Ammon's horn (tissue), 1 donor: Measurements from ENCODE around the gene MRNIP.
A peak's percentile ranks its signal among the peaks of the same experiment; 100 is the strongest.

ENCODE experiments used
- DNase-seq: peaks from one replicate; pipeline ENCODE4 v3.0.0-alpha.2; 2016; ENCODE audit warnings: low spot score

MRNIP gene

GRCh38 chr5:179821298-179822058 is 37.1 kb downstream of the MRNIP start:
- DNase-seq = peak; percentile 96

DNA sequence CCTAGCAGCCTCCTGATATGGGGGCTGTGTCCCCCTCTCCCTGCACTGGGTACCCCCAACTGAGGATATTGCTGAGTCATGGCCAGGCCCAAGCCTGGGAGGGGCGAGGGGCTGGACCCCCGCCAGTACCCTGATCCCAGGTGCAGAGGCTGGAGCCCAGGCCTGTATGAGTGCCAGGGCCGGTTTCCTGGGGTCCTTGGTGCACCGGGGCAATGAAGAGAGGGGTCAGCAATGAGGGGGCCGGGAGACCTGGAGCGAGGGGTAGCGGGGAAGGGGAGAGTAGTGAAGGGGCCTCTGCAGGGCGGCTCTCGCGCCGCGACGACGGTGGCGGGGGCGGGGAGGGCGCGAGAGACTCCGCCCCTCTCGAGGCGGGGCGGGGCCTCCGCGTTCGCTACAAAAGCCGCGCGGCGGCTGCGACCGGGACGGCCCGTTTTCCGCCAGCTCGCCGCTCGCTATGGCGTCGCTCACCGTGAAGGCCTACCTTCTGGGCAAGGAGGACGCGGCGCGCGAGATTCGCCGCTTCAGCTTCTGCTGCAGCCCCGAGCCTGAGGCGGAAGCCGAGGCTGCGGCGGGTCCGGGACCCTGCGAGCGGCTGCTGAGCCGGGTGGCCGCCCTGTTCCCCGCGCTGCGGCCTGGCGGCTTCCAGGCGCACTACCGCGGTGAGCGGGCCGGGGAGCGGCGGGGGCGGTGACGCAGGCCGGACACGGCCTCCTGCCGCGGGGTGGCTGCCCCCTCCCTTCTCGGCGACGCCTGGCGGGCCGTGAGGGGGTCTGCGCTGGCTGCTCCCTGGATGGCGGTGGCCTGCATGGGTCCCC is 37.9 kb downstream of the MRNIP start, which contains the start of gene SQSTM1:
TSS of gene SQSTM1 (plus strand) at position 423 of the 815 bp plus-strand sequence. CDS start at position 455, 32 bp downstream.
- peak; percentile 93 for DNase-seq

DNA sequence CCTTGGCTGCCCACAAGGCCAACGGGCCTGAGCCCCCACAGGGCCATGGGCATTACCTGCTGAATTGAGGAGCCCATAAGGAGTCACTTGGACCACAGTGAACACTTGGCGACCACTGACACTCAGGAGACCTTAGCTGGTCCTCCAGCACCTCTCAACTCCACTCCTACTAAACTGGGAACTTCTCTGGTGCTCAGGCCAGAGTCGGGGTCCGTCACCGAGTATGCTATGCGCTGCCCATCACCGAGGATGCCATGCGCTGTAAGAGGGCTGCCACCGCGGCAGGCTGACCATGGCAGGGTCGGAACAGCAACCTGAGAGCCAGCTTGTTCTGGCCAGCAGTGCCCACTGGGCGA is 38.5 kb downstream of the MRNIP start:
- DNase-seq = no peak

GRCh38 chr5:179819296-179820126 is 39.1 kb downstream of the MRNIP start:
- DNase-seq = peak; percentile 71

DNA sequence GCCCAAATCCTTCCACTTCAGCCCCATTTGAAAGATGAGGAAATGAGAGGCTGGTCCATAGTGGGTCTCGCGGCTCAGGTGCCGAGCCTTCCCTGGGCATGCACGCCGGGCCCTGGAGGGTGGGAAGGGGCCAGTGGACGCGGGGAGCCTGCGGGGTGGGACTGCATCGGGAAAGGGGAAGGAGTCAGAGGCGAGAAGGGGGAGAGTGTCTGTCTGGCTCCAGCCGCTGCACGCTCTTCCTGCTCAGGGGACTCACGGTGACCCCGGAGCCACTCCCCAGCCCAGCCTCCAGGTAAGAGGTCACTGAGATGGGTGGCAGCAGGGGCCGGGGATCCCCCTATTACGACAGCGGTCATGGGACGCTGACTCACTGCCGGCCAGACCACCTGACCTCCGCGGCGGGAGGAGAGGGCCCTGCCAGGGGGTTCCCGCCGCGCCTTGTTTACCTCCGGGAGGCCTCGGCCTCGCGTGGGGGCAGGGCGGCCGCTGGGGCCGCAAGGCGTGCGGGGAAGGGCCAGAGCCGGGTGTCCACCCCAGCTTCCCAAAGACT is 39.8 kb downstream of the MRNIP start:
- DNase-seq = peak; percentile 93

GRCh38 chr5:179817890-179818745 is 40.5 kb downstream of the MRNIP start:
- no peak for DNase-seq

DNA sequence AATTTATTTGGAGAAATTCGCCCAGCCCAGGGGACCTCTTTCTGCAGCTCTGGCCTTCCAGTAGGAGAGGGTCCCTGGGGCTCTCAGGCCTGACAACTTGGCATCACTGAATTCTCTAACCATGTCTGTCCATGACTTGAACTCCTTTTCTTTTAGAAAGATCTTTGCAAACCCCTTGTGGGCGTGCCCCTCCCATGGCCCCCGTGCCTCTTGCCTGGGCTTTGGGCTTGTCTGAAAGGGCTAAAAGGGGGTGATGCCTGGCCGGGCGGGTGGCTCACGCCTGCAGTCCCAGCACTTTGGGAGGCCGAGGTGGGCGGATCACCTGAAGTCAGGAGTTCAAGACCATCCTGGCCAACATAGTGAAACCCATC is 41.2 kb downstream of the MRNIP start:
- DNase-seq = no peak

DNA sequence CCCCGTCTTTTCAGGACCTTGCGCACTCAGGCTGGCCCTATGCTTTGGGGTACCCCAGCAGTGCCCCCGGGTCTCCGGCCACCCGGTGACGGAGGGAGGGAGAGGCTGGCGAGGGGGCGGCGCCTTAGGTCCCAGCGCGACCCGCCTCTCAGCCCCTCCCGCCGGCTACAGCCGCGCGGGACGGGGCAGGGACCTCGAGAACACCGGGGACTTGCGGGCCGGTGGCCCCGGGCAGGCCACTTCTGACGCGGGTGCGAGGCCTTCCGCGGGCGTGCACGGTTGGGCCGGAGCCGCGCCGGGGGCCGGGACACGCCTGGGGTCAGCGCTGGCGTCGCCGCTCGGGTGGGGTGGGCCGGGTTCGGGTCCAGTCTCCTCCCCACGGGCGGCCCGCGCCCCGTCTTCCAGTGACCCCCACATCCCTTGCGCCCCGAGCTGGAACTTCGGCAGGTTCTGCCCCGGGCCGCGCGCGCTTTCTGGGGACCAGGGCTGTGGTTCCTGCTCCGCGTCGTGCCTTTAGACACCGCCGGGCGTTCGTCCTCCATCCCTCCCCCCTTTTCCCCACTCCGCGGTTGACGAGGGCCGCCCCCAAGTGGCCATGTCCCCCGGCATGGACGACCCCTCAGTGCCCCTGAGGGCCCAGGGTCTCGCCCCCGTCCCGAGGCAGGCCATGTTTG is 41.7 kb downstream of the MRNIP start:
- DNase-seq = no peak

- DNase-seq = no peak
These were observed 42.2 kb downstream of the MRNIP start for GRCh38 chr5:179816401-179816795.

- no peak for DNase-seq
These were observed 42.9 kb downstream of the MRNIP start for GRCh38 chr5:179815491-179816249.

DNA sequence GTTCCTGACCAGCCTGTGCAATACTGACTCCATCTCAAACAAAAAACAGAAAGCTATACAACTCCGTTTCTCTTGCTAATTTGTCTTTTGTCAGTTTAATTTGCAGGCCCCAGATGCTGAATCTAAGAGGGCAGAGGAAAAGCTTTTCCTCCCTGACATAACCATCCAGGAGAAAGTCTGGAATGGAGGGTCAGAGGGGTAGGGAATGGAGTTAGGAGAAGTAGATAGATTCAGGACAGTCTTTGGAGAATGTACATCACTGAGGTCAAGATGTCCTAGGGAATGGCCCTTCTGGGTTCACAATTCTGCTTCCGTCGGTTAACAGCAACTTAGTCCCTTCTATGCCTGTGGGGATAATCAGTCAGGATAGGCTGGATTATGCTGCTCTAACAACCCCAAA is 44.5 kb downstream of the MRNIP start:
- DNase-seq = no peak

- no peak for DNase-seq
These were observed 45.5 kb downstream of the MRNIP start for GRCh38 chr5:179812997-179813607.

GRCh38 chr5:179812135-179812825 is 46.3 kb downstream of the MRNIP start:
- no peak for DNase-seq

DNA sequence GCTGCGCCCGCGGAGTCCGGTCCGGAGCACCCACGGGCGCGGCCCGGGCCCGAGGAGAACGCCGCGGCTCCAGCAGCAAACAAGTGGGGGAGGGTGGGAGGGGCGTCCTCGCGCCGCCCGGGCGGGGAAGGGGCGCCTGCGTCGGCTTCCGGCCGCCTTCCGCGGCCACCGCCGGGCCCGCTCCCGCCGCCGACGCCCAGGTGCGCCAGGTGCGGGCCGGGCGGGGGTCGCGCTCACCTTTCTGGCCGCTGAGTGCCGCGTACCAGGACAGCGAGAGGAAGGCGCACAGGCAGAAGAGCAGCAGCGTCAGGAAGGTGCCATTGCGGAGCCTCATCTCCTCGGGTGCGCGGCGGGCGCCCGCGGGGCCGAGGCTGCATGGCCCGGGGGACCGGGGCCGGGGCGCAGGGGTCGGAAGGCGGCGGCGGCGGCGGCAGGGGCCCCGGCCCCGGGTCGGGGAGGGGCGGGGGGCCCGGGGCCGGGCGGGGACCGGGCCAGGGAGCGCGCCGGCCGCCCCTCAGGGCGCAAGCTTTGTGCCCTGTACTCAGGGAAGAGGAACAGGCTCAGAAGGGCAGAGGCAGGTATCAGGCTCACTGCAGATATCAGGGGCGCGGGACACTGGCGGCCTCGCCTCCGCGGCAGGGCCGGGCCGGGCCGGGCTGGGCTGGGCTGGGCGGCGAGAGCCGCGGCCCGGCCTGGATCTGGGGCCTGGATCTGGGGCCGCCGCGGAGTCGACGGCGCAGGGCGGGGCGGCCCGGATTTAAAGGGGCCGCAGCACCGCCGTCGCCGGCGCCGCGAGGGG is 52.2 kb downstream of the MRNIP start, which contains the start of gene MGAT4B:
TSS of gene MGAT4B (minus strand) at position 617 of the 799 bp plus-strand sequence. CDS start at position 334, 283 bp downstream.
- peak; percentile 79 for DNase-seq

DNA sequence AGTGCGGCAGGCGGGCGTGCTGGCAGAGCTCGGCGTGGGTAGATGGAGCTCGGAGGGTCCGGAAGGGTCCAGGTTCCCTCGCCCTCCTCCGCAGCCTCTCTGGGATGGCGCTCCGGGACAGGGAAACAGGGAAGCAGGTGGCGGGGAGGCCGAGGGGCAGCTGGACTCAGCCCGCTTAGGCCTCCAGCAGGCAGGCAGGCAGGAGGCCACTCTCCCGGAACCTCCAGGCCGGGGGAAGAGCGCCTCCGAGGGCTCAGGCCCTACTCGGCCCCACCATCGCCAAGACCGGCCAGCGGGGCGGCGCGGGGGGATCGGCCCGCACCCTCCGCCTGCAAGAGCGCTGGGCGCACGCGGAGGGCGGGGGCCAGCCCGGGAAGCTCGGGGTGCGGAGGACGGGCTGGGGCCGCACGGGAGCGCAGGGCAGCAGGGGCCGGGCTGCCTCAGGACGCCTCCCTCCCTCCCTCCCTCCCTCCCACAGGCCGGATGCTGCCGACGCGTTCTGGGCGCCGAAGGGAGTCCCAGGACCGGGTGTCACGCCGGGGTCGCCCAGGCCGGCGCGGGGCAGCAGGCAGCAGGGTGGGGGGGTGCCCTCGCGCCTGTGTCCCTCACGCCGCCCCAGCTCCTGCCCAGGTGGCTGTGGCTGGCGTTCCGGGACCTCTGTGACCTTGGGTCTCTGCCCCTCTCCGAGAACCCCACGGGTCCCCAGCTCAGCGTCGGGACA is 52.9 kb downstream of the MRNIP start:
- DNase-seq = peak; percentile 37

GRCh38 chr5:179805070-179805528 is 53.5 kb downstream of the MRNIP start:
- DNase-seq = no peak

GRCh38 chr5:179804555-179804947 is 54.1 kb downstream of the MRNIP start:
- DNase-seq = no peak
